Measurements from ENCODE around the gene PCDHA1.
"Not testable (repeated sequence)": the region's sequence is repeated elsewhere in the genome, so short reads cannot be mapped to it uniquely, and the experiment has no call there.

Gene PCDHA1

DNA sequence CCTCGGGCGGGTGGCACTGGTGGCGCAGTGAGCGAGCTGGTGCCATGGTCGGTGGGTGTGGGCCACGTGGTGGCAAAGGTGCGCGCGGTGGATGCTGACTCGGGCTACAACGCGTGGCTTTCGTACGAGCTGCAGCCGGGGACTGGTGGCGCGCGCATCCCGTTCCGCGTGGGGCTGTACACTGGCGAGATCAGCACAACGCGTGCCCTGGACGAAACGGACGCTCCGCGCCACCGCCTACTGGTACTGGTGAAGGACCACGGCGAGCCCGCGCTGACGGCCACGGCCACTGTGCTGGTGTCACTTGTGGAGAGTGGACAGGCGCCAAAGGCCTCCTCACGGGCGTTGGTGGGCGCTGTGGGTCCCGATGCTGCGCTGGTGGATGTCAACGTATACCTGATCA is 22.9 kb downstream of the PCDHA1 start:
- DNase-seq, result no peak

GRCh38 chr5:140821375-140822280 is 35.7 kb downstream of the PCDHA1 start, which contains the start of gene PCDHA5:
PCDHA5 (plus strand) TSS chr5:140821613.
- DNase-seq, result no peak

- DNase-seq, result no peak
These were observed 36.3 kb downstream of the PCDHA1 start for GRCh38 chr5:140822281-140822629.

DNA sequence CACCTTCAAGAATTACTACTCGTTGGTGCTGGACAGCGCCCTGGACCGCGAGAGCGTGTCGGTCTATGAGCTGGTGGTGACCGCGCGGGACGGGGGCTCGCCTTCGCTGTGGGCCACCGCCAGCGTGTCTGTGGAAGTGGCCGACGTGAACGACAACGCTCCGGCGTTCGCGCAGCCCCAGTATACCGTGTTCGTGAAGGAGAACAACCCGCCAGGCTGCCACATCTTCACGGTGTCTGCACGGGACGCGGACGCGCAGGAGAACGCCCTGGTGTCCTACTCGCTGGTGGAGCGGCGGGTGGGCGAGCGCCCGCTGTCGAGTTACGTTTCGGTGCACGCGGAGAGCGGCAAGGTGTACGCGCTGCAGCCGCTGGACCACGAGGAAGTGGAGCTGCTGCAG is 37.0 kb downstream of the PCDHA1 start:
- DNase-seq, result not testable (repeated sequence)

GRCh38 chr5:140823475-140823874 is 37.5 kb downstream of the PCDHA1 start:
- no peak for DNase-seq

DNA sequence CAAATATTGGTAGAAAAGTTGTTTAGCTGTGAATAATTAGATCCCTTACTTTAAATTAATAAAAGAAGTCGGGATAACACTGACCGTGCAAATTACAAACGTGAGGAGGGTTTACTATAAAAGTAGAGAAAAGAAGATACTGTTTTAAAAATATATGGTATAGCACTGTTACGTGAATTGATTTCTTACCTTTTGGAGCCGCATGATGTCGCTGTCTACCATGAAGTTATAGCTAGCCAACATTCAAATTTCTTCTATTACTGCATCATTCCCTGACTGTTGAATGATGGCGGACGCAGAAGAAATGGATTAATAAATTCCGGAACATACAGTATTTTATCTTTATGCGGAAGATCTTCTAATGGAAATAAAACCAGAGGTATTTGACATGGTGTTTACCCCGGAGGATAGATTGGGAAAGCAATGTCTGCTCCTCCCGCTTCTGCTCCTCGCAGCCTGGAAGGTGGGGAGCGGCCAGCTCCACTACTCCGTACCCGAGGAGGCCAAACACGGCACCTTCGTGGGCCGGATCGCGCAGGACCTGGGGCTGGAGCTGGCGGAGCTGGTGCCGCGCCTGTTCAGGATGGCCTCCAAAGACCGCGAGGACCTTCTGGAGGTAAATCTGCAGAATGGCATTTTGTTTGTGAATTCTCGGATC is 41.9 kb downstream of the PCDHA1 start, which contains the start of gene PCDHA6:
PCDHA6 (plus strand) TSS at position 257 of the 658 bp plus-strand sequence; CDS start at position 389, 132 bp downstream.
- no peak for DNase-seq

DNA sequence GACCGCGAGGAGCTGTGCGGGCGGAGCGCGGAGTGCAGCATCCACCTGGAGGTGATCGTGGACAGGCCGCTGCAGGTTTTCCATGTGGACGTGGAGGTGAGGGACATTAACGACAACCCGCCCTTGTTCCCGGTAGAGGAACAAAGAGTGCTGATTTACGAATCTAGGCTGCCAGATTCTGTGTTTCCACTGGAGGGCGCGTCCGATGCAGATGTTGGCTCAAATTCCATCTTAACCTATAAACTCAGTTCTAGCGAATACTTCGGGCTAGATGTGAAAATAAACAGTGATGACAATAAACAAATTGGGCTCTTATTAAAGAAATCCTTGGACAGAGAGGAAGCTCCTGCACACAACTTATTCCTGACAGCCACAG is 42.4 kb downstream of the PCDHA1 start:
- no peak for DNase-seq

GRCh38 chr5:140829511-140830501 is 43.9 kb downstream of the PCDHA1 start:
- DNase-seq, result not testable (repeated sequence)

DNA sequence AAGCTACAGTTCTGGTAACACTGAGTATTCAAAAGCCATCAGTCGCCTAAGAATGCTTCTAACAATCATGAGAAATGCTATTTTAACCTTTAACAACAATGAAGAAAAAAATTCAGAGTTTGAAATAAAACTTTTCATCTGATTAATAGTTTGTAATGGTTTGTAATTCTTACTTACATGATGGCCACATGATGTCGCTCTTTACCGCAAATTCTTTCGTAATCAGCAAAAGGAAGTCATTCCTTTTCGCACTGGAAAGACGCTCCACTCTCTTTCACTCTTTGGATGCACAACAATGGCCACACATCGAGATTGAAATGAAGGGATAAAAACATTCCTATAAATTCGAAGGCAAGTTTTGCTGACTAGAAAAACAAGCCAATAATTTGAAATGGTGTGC is 48.1 kb downstream of the PCDHA1 start, which contains the start of gene PCDHA7:
PCDHA7 (plus strand) TSS at position 277 of the 400 bp plus-strand sequence; CDS start at position 392, 115 bp downstream.
- DNase-seq, result no peak

DNA sequence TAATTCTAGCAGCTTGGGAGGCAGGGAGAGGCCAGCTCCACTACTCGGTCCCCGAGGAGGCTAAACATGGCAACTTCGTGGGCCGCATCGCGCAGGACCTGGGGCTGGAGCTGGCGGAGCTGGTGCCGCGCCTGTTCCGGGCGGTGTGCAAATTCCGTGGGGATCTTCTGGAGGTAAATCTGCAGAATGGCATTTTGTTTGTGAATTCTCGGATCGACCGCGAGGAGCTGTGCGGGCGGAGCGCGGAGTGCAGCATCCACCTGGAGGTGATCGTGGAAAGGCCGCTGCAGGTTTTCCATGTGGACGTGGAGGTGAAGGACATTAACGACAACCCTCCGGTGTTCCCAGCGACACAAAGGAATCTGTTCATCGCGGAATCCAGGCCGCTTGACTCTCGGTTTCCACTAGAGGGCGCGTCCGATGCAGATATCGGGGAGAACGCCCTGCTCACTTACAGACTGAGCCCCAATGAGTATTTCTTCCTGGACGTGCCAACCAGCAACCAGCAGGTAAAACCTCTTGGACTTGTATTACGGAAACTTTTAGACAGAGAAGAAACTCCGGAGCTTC is 48.6 kb downstream of the PCDHA1 start:
- not testable (repeated sequence) for DNase-seq

GRCh38 chr5:140835622-140836510 is 49.9 kb downstream of the PCDHA1 start:
- DNase-seq, result no peak

DNA sequence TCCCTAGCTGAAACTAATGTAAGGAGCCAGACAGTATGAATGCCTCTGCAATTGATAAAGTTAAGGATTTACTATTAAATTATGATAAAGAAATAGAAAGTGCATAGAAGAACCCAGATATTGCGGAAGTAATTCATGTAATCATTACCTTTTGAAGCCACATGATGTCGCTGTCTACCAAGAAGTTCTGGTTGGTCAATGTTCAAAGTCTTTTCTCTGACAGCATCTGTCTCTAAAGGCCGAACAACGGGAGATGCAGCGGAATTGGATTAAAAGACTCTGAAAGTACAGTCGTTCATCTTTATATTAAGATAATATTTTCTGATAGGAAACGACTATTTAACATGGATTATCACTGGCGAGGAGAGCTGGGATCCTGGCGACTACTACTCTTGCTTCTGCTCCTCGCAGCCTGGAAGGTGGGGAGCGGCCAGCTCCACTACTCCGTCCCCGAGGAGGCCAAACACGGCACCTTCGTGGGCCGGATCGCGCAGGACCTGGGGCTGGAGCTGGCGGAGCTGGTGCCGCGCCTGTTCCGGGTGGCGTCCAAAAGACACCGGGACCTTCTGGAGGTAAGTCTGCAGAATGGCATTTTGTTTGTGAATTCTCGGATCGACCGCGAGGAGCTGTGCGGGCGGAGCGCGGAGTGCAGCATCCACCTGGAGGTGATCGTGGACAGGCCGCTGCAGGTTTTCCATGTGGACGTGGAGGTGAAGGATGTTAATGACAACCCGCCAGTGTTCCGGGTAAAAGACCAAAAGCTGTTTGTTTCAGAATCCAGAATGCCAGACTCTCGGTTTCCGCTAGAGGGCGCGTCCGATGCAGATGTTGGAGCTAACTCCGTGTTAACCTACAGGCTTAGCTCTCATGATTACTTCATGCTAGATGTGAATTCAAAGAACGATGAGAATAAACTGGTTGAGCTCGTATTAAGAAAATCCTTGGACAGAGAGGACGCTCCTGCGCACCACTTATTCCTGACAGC is 55.3 kb downstream of the PCDHA1 start, which contains the start of gene PCDHA8:
PCDHA8 (plus strand) TSS at position 210 of the 985 bp plus-strand sequence; CDS start at position 345, 135 bp downstream.
- no peak for DNase-seq

DNA sequence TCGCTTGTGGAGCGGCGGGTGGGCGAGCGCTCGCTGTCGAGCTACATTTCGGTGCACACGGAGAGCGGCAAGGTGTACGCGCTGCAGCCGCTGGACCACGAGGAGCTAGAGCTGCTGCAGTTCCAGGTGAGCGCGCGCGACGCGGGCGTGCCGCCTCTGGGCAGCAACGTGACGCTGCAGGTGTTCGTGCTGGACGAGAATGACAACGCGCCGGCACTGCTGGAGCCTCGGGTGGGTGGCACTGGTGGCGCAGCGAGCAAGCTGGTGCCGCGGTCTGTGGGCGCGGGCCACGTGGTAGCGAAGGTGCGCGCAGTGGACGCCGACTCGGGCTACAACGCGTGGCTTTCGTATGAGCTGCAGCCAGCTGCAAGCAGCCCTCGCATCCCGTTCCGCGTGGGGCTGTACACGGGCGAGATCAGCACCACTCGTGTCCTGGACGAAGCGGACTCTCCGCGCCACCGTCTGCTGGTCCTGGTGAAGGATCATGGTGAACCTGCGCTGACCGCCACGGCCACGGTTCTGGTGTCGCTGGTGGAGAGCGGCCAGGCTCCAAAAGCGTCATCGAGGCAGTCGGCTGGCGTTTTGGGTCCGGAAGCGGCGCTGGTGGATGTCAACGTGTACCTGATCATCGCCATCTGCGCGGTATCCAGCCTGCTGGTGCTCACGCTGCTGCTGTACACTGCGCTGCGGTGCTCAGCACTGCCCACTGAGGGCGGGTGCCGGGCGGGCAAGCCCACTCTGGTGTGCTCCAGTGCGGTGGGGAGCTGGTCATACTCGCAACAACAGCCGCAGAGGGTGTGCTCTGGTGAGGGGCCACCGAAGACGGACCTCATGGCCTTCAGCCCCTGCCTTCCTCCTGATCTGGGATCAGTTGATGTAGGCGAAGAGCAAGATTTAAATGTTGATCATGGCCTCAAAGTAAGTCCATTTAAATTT is 57.1 kb downstream of the PCDHA1 start:
- no peak for DNase-seq

GRCh38 chr5:140848139-140849102 is 62.5 kb downstream of the PCDHA1 start, which contains the start of gene PCDHA9:
PCDHA9 (plus strand) TSS chr5:140848382; CDS start chr5:140848496, 114 bp downstream.
- DNase-seq, result not testable (repeated sequence)

- DNase-seq, result not testable (repeated sequence)
These were observed 64.1 kb downstream of the PCDHA1 start for GRCh38 chr5:140849831-140850634.

All from CD4-positive, alpha-beta T cell treated with Interleukin-6 for 4 hours (primary cell).